ES-I3 (cell line): Measurements from ENCODE around the gene CCKAR.
"Not testable (repeated sequence)": the region's sequence is repeated elsewhere in the genome, so short reads cannot be mapped to it uniquely, and the experiment has no call there.

Experiments
- H3K36me3 ChIP-seq: 2 replicates; pipeline ENCODE4 v1.6.1; 2013; ENCODE audit warnings: mild to moderate bottlenecking, low read length, control low read depth, moderate library complexity; ENCODE audit not compliant: insufficient read depth
- H3K4me1 ChIP-seq: 2 replicates; pipeline ENCODE4 v1.6.1; 2013; ENCODE audit warnings: mild to moderate bottlenecking, control low read depth, low read length; ENCODE audit not compliant: insufficient read depth
- H3K9ac ChIP-seq: 2 replicates; pipeline ENCODE4 v1.6.1; 2013; ENCODE audit warnings: low read depth, mild to moderate bottlenecking, low read length, moderate library complexity
- H3K9me3 ChIP-seq: 2 replicates; pipeline ENCODE4 v1.6.1; 2013; ENCODE audit warnings: mild to moderate bottlenecking, low read length, moderate library complexity; ENCODE audit not compliant: control insufficient read depth, insufficient read depth

CCKAR gene

DNA sequence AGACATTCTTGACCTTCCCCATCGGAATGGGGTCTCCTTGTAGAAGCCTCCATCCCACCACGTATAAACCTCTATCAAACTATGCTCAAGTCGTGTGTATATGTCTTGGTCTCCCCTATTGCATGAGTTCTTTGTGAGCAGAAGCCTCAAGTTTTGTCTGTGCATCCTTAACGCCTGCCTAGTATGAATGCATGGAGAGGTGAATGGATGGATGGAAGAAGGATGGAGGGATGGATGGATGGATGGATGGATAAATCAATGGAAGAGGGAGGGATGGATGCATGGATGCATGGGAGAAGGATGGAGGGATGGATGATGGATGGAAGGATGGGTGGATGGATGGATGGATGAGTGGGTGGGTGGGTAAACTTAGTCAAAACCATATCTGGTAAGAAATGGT, 17.0 kb upstream of the CCKAR start:
- H3K9ac ChIP-seq: no peak overlapping the region
- no peaks in the 10 kb centered on the region for H3K4me1 ChIP-seq
- H3K36me3 ChIP-seq: no peaks in the 10 kb centered on the region
- no peaks in the 10 kb centered on the region for H3K9me3 ChIP-seq

DNA sequence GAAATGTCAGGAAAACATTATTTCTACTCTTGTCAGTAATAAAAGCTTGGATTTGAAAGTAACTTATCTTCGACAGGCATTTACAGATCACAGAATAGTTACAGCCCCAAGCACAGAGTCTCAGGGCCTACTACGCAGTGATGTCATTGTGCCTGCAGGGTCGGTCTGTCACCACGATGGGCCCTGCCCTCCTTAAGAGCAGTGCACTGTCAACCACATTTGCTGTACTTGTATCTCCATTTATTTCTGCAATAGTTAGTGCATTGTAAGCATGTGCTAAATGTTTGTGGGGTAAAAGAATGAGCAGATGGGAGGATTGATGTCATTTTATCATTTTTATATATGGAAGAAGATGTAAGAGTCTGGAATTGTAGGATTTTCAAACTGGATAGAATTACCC, 13.6 kb upstream of the CCKAR start:
- no peaks in the 10 kb centered on the region for H3K36me3 ChIP-seq
- no peaks in the 10 kb centered on the region for H3K4me1 ChIP-seq
- H3K9ac ChIP-seq: no peak overlapping the region
- H3K9me3 ChIP-seq: peaks cover 3% of the 10 kb centered on the region; the same call in 1 of the 2 replicates

DNA sequence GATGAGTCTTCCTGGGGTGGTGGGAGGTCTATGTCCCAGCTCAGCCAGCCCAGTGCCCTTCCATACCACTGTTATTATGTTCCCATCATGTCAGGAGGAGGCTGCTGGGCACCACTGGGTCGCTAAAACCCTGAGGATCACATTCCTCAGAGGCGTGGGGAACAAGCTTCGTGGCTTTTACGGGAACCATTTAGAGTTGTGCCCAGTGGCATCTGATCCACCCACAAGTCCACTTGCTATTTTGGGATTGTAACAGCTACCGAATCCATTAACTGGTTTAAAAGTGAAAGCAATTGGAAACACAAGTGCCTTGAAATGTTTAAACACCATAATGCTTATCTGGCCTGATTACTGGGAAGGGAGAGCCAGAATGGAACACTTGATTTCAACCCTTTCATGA, 13.1 kb upstream of the CCKAR start:
- peaks cover 3% of the 10 kb centered on the region; the same call in 1 of the 2 replicates for H3K9me3 ChIP-seq
- H3K36me3 ChIP-seq: no peaks in the 10 kb centered on the region
- H3K4me1 ChIP-seq: no peaks in the 10 kb centered on the region
- no peak overlapping the region for H3K9ac ChIP-seq

DNA sequence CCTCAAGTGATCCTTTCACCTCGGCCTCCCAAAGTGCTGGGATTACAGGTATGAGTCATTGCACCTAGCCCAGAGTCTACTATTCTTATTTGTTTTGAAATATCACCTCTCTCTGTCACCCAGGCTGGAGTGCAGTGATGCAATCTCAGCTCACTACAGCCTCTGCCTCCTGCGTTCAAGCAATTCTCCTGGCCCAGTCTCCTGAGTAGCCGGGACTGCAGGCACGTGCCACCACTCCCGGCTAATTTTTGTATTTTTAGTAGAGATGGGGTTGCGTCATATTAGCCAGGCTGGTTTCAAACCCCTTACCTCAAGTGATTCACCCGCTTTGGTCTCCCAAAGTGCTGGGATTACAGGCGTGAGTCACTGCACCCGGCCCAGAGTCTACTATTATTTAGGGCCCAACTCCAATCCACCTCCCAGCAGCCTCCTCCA, 10.3 kb upstream of the CCKAR start:
- not testable (repeated sequence) for H3K4me1 ChIP-seq

DNA sequence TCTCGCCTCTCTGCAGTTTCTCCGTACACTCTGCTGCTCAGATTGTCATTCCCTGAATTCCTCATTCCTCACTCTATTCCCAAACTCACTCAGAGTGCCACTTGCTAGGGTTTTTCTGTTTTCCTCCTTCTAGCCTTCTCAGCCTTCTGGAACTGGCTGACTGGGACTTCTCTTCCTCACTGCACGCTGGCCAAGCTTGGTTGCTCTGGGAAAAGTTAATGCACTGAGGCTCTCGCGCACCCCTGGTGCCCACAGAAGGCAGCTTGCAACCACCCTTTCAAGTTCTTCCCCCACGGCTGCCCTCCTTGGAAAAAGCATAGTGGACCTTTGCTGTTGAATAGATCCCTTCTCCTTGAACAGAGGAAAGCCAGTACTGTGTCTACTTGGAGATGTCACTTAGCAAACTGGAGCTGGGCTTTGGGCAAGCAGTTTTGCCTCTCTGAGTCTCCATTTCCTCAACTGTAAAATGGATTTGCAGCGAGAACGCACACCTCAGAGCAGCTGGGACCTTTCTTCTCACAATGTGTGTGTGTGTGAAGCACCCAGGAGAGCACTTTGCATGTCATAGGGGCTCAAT, 6.0 kb upstream of the CCKAR start:
- Histone ChIP-seq H3K9ac (no peak overlapping the region), H3K9me3 (peaks cover 3% of the 10 kb centered on the region; the same call in 1 of the 2 replicates), H3K4me1 (no peaks in the 10 kb centered on the region), H3K36me3 (no peaks in the 10 kb centered on the region)

More for the DNA sequence above, 10.3 kb upstream of the CCKAR start:
- H3K36me3 ChIP-seq, H3K9ac ChIP-seq, H3K9me3 ChIP-seq: not testable (repeated sequence)

DNA sequence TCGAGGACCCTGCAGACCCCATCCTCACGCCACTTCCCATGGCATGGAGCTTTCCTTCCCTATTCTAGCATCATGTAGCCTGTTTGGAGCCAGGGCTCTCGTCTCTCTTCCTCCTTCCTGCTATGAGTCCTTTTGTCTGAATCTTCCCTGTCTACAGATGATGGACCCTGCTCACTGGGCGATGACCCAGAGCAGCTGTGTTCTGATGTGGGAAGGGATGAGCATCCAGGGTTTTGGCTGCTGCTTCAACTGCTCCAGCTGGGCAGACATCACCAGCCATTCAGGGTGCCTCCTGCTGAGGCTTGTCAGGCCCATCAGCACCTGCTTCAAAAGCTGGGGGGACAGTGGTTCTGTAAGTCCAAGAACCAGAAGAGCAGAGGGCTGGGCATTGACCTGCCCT, 3.2 kb upstream of the CCKAR start:
- H3K36me3 ChIP-seq: no peaks in the 10 kb centered on the region
- no peaks in the 10 kb centered on the region for H3K4me1 ChIP-seq
- no peaks in the 10 kb centered on the region; the same call in 1 of the 2 replicates for H3K9me3 ChIP-seq
- no peak overlapping the region for H3K9ac ChIP-seq

DNA sequence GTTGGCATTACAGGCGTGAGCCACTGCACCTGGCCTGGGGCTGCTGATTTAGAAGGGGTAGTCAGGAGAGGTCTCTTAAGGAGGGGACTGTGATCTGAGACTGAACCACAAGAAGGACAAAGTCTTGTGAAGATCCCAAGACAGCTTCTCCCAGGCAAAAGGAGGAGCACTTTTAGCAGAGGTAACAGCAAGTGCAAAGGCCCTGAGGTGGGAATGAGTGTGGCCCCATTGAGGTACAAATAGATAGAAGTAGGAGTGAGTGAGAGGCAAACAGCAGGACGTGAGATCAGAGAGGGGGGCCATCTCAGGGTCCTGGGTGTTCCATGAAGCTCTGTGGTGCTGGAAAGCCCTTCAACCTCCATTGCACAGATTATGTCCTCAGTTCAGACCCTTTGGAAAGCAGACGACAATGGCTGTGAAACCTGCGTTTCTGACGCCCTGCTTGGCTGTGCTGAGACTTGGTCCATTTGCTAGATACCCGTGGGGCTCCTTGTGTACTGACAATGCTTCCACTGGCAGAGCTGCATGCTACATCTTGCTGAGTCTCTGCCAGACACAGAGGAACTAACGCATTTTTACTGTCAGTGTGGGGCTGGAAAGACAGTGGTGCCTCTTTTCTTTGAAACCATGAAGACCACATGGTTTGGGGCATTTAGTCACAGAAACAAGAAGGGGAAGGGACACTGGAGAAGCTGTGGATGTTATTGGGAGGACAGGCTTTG, 1.3 kb upstream of the CCKAR start:
- Histone ChIP-seq H3K9me3 (no peaks in the 10 kb centered on the region; the same call in 1 of the 2 replicates), H3K4me1 (no peaks in the 10 kb centered on the region), H3K36me3 (no peaks in the 10 kb centered on the region), H3K9ac (no peak overlapping the region)

DNA sequence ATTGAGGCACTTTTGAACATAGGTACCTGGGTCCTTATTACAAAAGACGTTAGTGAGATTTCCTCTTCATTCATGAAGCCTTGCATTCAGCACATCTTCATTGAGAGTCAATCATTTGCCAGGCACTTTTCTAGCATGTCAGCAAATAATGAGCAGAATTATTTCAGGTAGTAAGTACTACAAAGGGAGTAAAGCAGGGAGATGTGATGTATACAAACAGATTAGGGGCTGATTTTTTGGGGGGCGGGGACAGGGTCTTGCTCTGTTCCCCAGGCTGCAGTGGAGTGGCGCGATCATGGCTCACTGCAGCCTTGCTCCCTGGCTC, 638 bp upstream of the CCKAR start:
- H3K9me3 ChIP-seq: no peaks in the 10 kb centered on the region; the same call in 1 of the 2 replicates
- no peaks in the 10 kb centered on the region for H3K36me3 ChIP-seq
- no peak overlapping the region for H3K9ac ChIP-seq
- no peaks in the 10 kb centered on the region for H3K4me1 ChIP-seq

DNA sequence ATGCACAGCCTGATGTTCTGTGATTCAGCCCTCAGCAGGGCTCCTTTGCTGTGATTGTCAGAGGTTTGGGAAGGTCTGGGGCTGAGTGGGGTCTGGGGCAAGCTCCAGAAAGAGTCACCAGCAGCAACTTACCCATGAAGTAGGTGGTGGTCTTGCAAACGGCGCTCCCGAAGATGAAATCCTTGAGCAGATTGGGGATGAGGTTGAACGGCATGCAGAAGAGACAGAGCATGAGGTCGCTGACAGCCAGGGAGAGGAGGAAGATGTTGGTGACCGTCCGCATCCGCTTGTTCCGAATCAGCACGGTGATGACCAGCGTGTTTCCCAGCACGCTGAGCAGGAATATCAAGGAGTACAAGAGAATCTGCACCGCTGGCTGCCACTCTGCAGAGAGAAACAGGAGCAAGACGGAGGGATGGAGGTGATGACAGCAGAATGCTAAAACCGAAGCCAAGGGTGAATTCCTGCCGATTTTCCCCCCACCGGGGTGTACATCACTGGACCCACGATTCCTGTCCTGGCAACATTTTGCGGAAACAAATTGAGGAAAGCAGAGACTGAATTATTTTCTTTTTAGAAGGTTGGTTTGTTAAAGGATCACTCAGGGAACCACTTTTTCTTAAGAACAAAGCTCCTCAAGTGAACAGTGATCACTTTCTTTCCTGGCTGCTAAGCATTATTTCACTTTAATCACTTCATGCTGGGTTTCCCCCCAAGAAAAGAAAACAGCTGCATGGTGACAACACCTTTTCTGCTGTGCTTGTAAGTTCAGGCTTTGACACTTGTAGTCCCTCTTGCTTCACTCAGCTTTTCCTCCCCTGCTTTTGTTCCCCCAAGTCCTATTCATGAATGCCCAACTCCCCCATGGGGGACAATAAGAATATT, 941 bp downstream of the CCKAR start:
- no peaks in the 10 kb centered on the region for H3K36me3 ChIP-seq
- H3K9me3 ChIP-seq: no peaks in the 10 kb centered on the region; the same call in 1 of the 2 replicates
- H3K9ac ChIP-seq: no peak overlapping the region
- H3K4me1 ChIP-seq: no peaks in the 10 kb centered on the region

DNA sequence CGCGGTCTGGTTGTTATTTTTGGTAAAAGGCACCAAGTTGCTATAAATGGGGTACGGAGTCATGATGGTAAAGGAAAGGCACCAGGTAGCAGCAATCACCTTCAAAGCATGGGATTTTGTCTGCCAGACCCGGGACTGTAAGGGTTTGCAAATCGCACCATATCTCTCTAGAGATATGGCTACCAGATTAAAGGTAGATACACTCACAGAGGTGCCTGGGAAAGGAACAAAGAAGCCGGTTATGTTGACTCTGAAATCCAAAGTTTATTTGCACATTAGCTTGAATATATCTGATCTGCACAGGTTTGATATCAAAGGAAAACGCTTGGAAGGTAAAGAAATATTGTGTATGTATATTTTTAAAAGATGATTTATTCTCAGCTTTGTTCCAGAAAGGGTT, 4.6 kb downstream of the CCKAR start:
- H3K36me3 ChIP-seq: no peaks in the 10 kb centered on the region

DNA sequence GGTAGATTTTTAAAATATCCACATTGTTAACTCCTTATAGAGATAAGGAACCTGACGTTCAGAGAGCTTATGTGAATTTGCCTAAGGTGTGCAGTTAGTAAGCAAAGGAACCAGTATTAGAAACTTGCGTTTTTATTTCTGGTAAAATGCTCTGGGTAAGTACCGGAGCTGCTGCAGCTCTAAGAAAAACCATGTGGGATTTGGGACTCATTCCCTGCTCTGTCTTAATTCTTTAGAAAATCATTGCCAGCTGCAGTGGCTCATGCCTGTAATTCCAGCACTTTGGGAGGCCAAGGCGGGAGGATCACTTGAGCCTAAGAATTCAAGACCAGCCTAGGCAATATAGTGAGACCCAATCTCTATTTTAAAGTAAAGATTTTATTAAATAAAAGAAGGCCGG, 5.8 kb downstream of the CCKAR start:
- no peaks in the 10 kb centered on the region for H3K36me3 ChIP-seq

More for the DNA sequence above, 4.6 kb downstream of the CCKAR start:
- H3K9ac ChIP-seq: no peak overlapping the region
- no peaks in the 10 kb centered on the region for H3K9me3 ChIP-seq
- H3K4me1 ChIP-seq: no peaks in the 10 kb centered on the region

DNA sequence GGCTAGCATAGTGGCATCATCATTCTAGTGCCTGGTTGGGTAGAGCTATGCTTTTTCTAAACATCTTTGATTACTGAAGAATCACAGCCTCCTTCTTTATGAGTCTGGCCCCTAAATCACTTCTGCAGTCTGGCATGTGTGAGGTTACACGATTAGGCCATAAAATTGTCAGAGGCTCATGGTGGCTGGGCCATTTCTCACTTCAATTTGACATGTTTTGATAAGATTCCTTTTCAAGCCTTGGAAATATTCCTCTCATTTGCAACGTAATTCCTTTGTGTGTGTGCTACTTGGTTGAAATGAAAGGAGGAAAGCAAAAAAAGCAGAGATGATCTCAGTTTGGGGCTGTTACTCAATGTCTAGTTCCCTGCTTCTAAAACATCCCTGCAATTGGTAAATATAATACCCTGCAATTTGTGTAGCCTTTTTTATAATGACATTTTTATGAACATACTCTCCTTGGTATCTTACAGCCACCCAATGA, 6.2 kb downstream of the CCKAR start:
- Histone ChIP-seq H3K36me3 (no peaks in the 10 kb centered on the region), H3K9me3 (no peaks in the 10 kb centered on the region), H3K4me1 (no peaks in the 10 kb centered on the region), H3K9ac (no peak overlapping the region)

More for the DNA sequence above, 5.8 kb downstream of the CCKAR start:
- no peak overlapping the region for H3K9ac ChIP-seq
- H3K9me3 ChIP-seq: no peaks in the 10 kb centered on the region
- no peaks in the 10 kb centered on the region for H3K4me1 ChIP-seq

DNA sequence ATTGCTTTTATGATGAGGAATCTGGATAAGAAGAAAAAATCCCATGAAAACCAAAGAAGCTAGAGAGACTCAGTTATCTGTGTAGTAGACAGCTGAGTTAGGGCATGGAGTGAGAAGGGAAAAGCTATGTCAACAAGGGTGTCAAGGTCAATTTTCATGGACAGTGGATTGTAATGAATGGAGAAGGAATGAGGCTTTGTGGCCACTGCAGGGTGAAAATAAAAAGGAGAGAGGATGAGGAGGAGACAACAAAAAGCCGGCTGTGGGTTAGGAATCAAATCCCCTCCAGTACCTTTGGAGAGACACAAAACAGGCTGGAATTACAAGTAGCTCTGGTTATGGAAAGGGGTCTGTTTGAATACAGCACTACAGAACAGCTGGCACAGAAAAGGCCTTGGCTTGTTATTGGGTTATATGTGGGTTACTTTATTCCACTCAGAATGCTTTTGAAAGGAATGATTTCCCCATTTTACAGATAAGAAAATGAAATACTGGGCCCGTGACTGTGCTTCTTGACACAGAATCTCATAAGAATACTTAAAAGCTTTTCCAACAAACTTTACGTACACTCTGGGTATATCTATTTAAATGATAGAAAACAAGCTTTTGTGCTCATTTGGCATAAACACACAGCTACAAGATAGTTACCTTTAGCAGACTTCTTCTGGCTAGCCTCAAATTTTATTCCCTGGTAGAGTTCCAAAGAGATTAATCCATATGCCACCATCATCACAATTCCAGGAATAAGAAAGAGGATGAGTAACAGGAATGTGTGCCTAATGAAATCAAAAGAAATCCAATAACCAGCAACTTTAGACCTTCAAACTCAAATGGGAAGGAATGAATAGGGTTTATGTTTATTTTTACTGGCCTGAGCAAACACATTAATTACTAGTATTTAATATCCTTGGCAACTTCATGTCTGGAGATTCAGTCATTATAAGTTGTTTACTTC, 7.5 kb downstream of the CCKAR start:
- Histone ChIP-seq H3K9me3 (no peaks in the 10 kb centered on the region), H3K9ac (no peak overlapping the region), H3K4me1 (no peaks in the 10 kb centered on the region), H3K36me3 (no peaks in the 10 kb centered on the region)

DNA sequence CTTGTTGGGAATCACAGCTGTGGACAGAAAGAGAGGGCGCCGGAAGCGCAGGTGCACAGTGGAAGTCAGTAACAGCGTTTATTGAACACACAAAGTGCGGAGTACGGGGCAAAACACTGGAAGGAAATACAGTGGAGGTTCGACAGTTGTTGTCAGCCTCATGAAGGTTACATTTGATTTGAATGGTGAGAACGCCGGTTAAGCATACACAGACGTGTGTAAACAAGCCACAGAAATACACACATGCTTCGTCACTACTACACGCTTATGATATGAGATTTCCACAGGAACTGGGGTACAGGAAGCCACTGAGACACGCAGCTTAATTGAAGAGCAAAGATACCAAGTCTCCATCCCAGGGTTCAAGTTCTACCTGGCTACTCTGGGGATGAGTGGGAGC, 12.0 kb downstream of the CCKAR start:
- Histone ChIP-seq H3K4me1 (no peaks in the 10 kb centered on the region), H3K36me3 (no peaks in the 10 kb centered on the region), H3K9ac (no peak overlapping the region), H3K9me3 (no peaks in the 10 kb centered on the region)
